ENCODE results near the gene CRY2. TPM values are rescaled to one million over a fixed set of nuclear protein-coding genes. Genes with fewer than 3 reads are reported as not detected.
"Not testable (repeated sequence)": the region's sequence is repeated elsewhere in the genome, so short reads cannot be mapped to it uniquely, and the experiment has no call there.

Gene CRY2
- total RNA-seq, 1 donor from 2014 or later, result 9.2 TPM

GRCh38 chr11:45807792-45808238, 39.5 kb upstream of the CRY2 start:
- no peak for DNase-seq (ENCODE audit: low read depth)
- H3K4me3 ChIP-seq (ENCODE audit: low read depth, low read length), result peak overlapping the region; percentile 84
- TF ChIP-seq CTCF (conservative IDR thresholded peaks at IDR 0.05; ENCODE audit: low read depth, low read length), result no peak

- not testable (repeated sequence) for H3K4me3 ChIP-seq (ENCODE audit: low read depth, low read length); DNase-seq (ENCODE audit: low read depth)
Observed at GRCh38 chr11:45808427-45808826, 38.8 kb upstream of the CRY2 start.

- TF ChIP-seq CTCF (conservative IDR thresholded peaks at IDR 0.05; ENCODE audit: low read depth, low read length), result no peak
- no peak for DNase-seq (ENCODE audit: low read depth)
- no peak overlapping the region for H3K4me3 ChIP-seq (ENCODE audit: low read depth, low read length)
Observed at GRCh38 chr11:45809456-45810395, 37.5 kb upstream of the CRY2 start.

- DNase-seq (ENCODE audit: low read depth), result no peak
- no peak overlapping the region for H3K4me3 ChIP-seq (ENCODE audit: low read depth, low read length)
- TF ChIP-seq CTCF (conservative IDR thresholded peaks at IDR 0.05; ENCODE audit: low read depth, low read length), result no peak
Observed at GRCh38 chr11:45810431-45811108, 36.7 kb upstream of the CRY2 start.

- H3K4me3 ChIP-seq (ENCODE audit: low read depth, low read length), result no peak overlapping the region
- DNase-seq (ENCODE audit: low read depth), result no peak
- no peak for TF ChIP-seq CTCF (conservative IDR thresholded peaks at IDR 0.05; ENCODE audit: low read depth, low read length)
Observed at GRCh38 chr11:45811109-45811435, 36.2 kb upstream of the CRY2 start.

GRCh38 chr11:45811571-45812290, 35.5 kb upstream of the CRY2 start:
- no peak overlapping the region for H3K4me3 ChIP-seq (ENCODE audit: low read depth, low read length)
- no peak for DNase-seq (ENCODE audit: low read depth)
- no peak for TF ChIP-seq CTCF (conservative IDR thresholded peaks at IDR 0.05; ENCODE audit: low read depth, low read length)
